Measurements from ENCODE around the gene ADAMTS14.

GRCh38 chr10:70761031-70761601 is 88.8 kb downstream of the ADAMTS14 start:
- TF ChIP-seq CTCF (conservative IDR thresholded peaks at IDR 0.05; ENCODE audit: low read length): no peak
- no peak for TF ChIP-seq EZH2phosphoT487 (IDR thresholded peaks at IDR 0.05; ENCODE audit: borderline replicate concordance, low read depth, low read length)

Measured in OCI-LY7 (cell line).